NOMO-1 (cell line): Measurements from ENCODE around the gene PDZD2.
A peak's percentile ranks its signal among the peaks of the same experiment; 100 is the strongest.
"Not testable (repeated sequence)": the region's sequence is repeated elsewhere in the genome, so short reads cannot be mapped to it uniquely, and the experiment has no call there.

Experiments used
- DNase-seq, 2 experiments: peaks; one replicate each; lab custom pipeline; 2025; ENCODE audit not compliant: unreplicated experiment in 2 of 2; lab: John Stamatoyannopoulos, UW

PDZD2 gene

GRCh38 chr5:32023816-32024215, 384.9 kb downstream of the PDZD2 start:
- DNase-seq = no peak

GRCh38 chr5:32024751-32025150, 385.8 kb downstream of the PDZD2 start:
- DNase-seq = no peak

- DNase-seq = no peak
These were observed 388.3 kb downstream of the PDZD2 start for GRCh38 chr5:32027093-32027716.

GRCh38 chr5:32027717-32028458, 389.0 kb downstream of the PDZD2 start:
- peak; percentile 87 to 98 for DNase-seq

GRCh38 chr5:32029261-32029660, 390.3 kb downstream of the PDZD2 start:
- DNase-seq = peak; percentile 27 to 33

- DNase-seq = no peak
These were observed 390.9 kb downstream of the PDZD2 start for GRCh38 chr5:32029781-32030180.

GRCh38 chr5:32030222-32030621, 391.3 kb downstream of the PDZD2 start:
- no peak for DNase-seq

- no peak for DNase-seq
These were observed 391.8 kb downstream of the PDZD2 start for GRCh38 chr5:32030686-32031085.

- peak in 1 of 2 experiments; percentile 59 for DNase-seq
These were observed 392.2 kb downstream of the PDZD2 start for GRCh38 chr5:32031089-32031488.

GRCh38 chr5:32038523-32038922, 399.6 kb downstream of the PDZD2 start:
- DNase-seq = no peak

GRCh38 chr5:32039133-32039532, 400.2 kb downstream of the PDZD2 start:
- not testable (repeated sequence) for DNase-seq

- not testable (repeated sequence) for DNase-seq
These were observed 400.7 kb downstream of the PDZD2 start for GRCh38 chr5:32039601-32040000.

- not testable (repeated sequence) for DNase-seq
These were observed 401.3 kb downstream of the PDZD2 start for GRCh38 chr5:32040181-32040695.

GRCh38 chr5:32042551-32042961, 403.6 kb downstream of the PDZD2 start:
- DNase-seq = peak; percentile 96 to 100

GRCh38 chr5:32043105-32043504, 404.2 kb downstream of the PDZD2 start:
- no peak for DNase-seq

- DNase-seq = no peak
These were observed 405.5 kb downstream of the PDZD2 start for GRCh38 chr5:32044434-32044833.

- no peak for DNase-seq
These were observed 406.0 kb downstream of the PDZD2 start for GRCh38 chr5:32044939-32045338.

GRCh38 chr5:32047056-32047455, 408.1 kb downstream of the PDZD2 start:
- no peak for DNase-seq

GRCh38 chr5:32051796-32052195, 412.9 kb downstream of the PDZD2 start:
- no peak for DNase-seq

GRCh38 chr5:32055891-32056866, 417.2 kb downstream of the PDZD2 start:
- DNase-seq = no peak
